ENCODE results near the gene KRT86. TPM values are rescaled to one million over a fixed set of nuclear protein-coding genes. Genes with fewer than 3 reads are reported as not detected.

The KRT86 gene
- total and polyA plus RNA-seq, 12 donors, result 0.61 to 6.2 (median 1.3) TPM; not detected in 2

DNA sequence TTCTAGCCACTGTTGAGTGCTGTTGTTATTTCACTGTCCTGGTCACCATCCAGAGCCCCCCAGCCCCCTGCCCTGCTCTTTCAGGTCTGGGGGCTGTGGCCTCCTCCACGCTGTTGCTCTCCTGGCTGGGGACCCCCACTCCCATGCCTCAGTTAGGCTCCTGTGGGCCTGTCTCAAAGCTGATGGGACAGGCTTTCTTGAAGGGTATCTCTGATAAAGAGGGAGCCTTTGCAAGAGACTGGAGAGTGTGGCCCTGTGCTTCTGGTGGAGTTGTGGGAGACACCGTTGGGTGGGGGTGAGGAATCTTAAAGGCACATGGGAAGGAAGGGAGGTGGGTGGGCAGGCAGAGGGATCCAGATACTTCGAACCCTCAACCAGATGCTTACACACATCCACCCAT is 12.2 kb upstream of the KRT86 start:
- H3K27ac ChIP-seq, result no peak overlapping the region
- WGBS, 4 donors, result 85 to 100% (median 95%) methylated on average over 2 to 3 of the region's 3 CpGs
- no peaks in the 10 kb centered on the region for H3K36me3 ChIP-seq (replicated peaks in 1 of 2)
- H3K4me1 ChIP-seq (replicated peaks in 1 of 2), result peaks cover 5 to 16% of the 10 kb centered on the region in 2 donors
- H3K4me3 ChIP-seq, result no peak overlapping the region
- no peak for DNase-seq
- intact Hi-C loops (cut with DNase I), result no loop called here
- TF ChIP-seq, protein P1, sequence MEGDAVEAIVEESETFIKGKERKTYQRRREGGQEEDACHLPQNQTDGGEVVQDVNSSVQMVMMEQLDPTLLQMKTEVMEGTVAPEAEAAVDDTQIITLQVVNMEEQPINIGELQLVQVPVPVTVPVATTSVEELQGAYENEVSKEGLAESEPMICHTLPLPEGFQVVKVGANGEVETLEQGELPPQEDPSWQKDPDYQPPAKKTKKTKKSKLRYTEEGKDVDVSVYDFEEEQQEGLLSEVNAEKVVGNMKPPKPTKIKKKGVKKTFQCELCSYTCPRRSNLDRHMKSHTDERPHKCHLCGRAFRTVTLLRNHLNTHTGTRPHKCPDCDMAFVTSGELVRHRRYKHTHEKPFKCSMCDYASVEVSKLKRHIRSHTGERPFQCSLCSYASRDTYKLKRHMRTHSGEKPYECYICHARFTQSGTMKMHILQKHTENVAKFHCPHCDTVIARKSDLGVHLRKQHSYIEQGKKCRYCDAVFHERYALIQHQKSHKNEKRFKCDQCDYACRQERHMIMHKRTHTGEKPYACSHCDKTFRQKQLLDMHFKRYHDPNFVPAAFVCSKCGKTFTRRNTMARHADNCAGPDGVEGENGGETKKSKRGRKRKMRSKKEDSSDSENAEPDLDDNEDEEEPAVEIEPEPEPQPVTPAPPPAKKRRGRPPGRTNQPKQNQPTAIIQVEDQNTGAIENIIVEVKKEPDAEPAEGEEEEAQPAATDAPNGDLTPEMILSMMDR (IDR thresholded peaks at IDR 0.05), result no peak
- TF ChIP-seq POLR2A (IDR thresholded peaks at IDR 0.05), result no peak
- no peaks in the 10 kb centered on the region for H3K9me3 ChIP-seq (replicated peaks in 1 of 3)
- H3K27me3 ChIP-seq, result no peaks in the 10 kb centered on the region

DNA sequence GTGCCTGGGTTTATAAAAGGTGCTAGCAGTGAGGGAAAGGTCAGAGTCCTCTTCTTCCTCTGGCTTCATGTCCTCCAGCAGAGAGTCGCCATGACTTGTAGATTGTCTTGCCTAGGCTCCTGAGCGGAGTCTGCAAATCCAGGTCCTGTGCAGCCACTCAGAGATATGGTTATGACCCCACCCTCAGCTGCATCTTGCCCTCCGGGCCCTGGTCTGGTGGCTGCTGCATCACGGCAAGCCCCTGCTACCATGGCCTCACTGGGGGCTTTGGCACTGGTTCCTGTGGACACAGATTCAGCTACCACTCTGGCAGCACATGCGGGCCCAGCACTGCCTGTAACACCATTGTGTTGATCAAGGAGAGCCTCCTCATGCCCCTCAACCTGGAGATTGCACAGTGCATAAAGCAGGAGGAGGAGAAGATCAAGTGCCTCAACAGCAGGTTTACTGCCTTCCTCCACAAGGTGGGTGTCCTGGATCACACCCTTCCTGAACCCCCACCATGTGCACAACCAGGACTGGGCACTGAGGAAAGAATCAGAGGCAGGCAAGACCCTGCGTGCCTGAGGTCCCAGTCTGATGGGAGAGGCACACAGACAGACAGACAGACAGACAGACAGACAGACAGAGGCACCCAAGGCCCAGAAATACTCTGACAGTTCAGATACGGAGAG is 10.5 kb upstream of the KRT86 start:
- Histone ChIP-seq H3K4me1 (replicated peaks in 1 of 2) (peaks cover 0 to 8% of the 10 kb centered on the region in 2 donors), H3K4me3 (no peak overlapping the region), H3K36me3 (replicated peaks in 1 of 2) (no peaks in the 10 kb centered on the region), H3K27ac (no peak overlapping the region), H3K27me3 (no peaks in the 10 kb centered on the region), H3K9me3 (replicated peaks in 1 of 3) (no peaks in the 10 kb centered on the region)
- intact Hi-C loops (cut with DNase I), result no loop called here
- WGBS, 4 donors, result 78 to 97% (median 88%) methylated on average over 5 to 7 of the region's 7 CpGs
- TF ChIP-seq POLR2A (IDR thresholded peaks at IDR 0.05), result no peak
- TF ChIP-seq, protein P1 (IDR thresholded peaks at IDR 0.05), result no peak
- no peak for DNase-seq

DNA sequence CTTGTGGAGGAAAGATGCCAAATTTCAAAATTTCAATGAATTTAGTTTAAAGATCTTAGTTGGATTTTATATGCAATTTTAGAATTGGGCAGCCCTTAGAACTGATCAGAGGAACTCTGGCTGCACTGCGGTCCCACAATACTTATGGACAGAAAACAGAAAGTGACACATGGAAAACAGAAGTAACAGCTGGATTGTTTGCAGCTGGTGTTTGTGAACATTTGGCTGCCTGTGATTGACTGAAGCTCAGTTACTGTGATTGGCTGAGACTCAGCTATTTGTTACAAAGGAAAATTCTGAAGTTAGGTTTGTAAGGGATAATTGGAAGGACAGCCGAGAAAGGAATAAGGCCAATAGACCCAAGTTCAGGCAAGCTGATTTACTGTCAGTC is 10.0 kb upstream of the KRT86 start:
- Histone ChIP-seq H3K4me3 (no peak overlapping the region), H3K4me1 (replicated peaks in 1 of 2) (peaks cover 0 to 8% of the 10 kb centered on the region in 2 donors), H3K36me3 (replicated peaks in 1 of 2) (no peaks in the 10 kb centered on the region), H3K9me3 (replicated peaks in 1 of 3) (no peaks in the 10 kb centered on the region), H3K27ac (no peak overlapping the region), H3K27me3 (no peaks in the 10 kb centered on the region)
- intact Hi-C loops (cut with DNase I), result no loop called here
- 66 to 84% (median 76%) methylated on average over 2 of the region's 2 CpGs for WGBS, 4 donors
- DNase-seq, result no peak
- TF ChIP-seq, protein P1 (IDR thresholded peaks at IDR 0.05), result no peak
- TF ChIP-seq POLR2A (IDR thresholded peaks at IDR 0.05), result no peak

DNA sequence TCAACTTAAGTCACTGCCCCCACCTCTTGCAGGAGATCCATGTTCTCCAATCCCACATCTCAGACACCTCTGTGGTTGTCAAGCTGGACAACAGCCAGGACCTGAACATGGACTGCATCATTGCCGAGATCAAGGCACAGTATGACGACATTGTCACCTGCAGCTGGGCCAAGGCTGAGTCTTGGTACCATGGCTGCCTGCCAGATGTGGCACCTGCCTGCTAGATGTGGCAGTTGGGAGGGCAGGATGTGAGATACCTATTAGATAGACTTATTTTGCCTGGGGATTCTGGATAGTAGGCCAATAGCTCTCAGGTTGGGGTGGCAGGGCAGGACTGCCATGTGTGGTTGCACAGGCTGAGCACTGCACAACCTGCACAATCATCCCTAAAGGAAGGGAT is 7.9 kb upstream of the KRT86 start:
- peak in 1 of 7 donors; percentile 8 for DNase-seq
- Histone ChIP-seq H3K27ac (no peak overlapping the region), H3K27me3 (no peaks in the 10 kb centered on the region), H3K36me3 (replicated peaks in 1 of 2) (no peaks in the 10 kb centered on the region), H3K9me3 (replicated peaks in 1 of 3) (no peaks in the 10 kb centered on the region), H3K4me3 (no peak overlapping the region), H3K4me1 (replicated peaks in 1 of 2) (no peaks in the 10 kb centered on the region)
- WGBS, 4 donors, result 83 to 100% (median 92%) methylated on average over 2 of the region's 2 CpGs
- intact Hi-C loops (cut with DNase I), result no loop called here
- TF ChIP-seq, protein P1 (IDR thresholded peaks at IDR 0.05), result no peak
- TF ChIP-seq POLR2A (IDR thresholded peaks at IDR 0.05), result no peak
